Brain microvascular endothelial cell (primary cell): ENCODE data around the gene STRADB.

ENCODE experiments used
- DNase-seq: peaks from one replicate; pipeline ENCODE4 v3.0.0-alpha.2; 2020
- H3K27ac ChIP-seq: fragments of 250-450 bp; sonication (Bioruptor Pico); 2 replicates; pipeline ENCODE4 v1.5.1; 2020; ENCODE audit warnings: mild to moderate bottlenecking, moderate library complexity
- H3K27me3 ChIP-seq: fragments of 250-450 bp; sonication (Bioruptor Pico); replicated peaks from 2 replicates; pipeline ENCODE4 v1.5.1; 2020; ENCODE audit warnings: mild to moderate bottlenecking
- H3K36me3 ChIP-seq: fragments of 250-450 bp; sonication (Bioruptor Pico); replicated peaks from 2 replicates; pipeline ENCODE4 v1.5.1; 2020; ENCODE audit warnings: mild to moderate bottlenecking
- H3K4me3 ChIP-seq: 2 replicates; pipeline ENCODE4 v1.5.1; 2011; ENCODE audit warnings: low read depth, mild to moderate bottlenecking, control low read depth, low read length, moderate library complexity
- CTCF ChIP-seq: IDR thresholded peaks from 2 replicates; pipeline ENCODE4 v1.5.1; 2011; ENCODE audit warnings: low read depth, mild to moderate bottlenecking, moderate library complexity, low read length, control low read depth, inconsistent platforms; ENCODE audit errors: missing control alignments
- in situ Hi-C: cut with HindIII; loops from 2 replicates; pipeline ENCODE4 v1.10.0; 2017; ENCODE audit warnings: low sequenced_read_pairs, low pct_ligation_motif_present

Gene STRADB

DNA sequence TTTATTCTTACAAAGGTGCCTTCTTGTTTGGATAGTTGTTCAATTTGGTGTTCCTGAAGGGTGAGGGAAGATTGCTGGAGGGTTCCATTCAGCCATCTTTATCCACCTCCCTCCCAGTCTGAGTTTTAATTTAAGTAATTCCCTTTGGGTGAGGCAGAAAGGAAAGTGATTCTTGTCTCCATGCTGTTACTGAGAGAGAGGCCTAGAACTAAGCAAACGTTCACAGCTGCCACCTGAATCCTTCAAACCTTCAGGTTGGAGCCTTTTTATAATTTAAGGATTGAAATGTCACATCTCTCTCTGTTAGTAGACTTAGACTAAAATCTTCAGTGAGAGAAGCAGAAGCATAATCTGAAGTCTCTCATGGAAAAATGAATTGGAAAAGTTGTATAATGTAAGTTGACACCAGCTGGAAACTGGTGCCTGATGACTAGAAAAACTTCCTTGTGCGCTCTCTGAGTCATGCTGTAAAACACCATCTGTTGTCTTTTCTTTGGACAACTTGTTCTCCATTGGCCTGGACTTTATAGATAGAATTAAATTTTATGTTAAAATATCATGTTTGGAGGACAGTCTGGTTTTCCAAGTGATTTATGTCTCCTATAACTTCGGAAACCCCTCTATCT, 14.6 kb downstream of the STRADB start:
- in situ Hi-C loops = no loop called here
- Histone ChIP-seq H3K27me3 (no peaks in the 10 kb centered on the region), H3K4me3 (no peak overlapping the region), H3K27ac (peak overlapping the region; percentile 72), H3K36me3 (peaks cover 20% of the 10 kb centered on the region)
- DNase-seq = peak; percentile 73
- no peak for TF ChIP-seq CTCF

DNA sequence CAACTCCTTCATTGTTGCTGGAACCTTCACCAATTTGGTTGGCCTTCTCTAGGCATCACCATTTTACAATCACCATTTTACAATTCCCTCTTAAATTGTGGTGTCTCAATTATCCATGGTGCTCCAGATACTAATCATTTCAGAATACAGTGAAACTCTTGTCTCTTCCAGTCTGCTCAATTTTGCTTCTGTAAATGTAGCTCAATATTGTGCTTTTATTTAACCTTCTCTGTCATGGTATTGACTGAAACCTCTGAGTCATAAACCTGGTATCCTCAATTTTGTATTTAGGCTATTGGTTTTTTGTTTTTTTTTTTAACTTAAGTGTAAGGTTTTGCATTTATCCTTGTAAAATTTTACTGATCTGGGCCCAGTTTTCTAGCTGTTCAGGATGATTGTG, 16.1 kb downstream of the STRADB start:
- Histone ChIP-seq H3K27me3 (no peaks in the 10 kb centered on the region), H3K27ac (no peak overlapping the region), H3K4me3 (no peak overlapping the region), H3K36me3 (peaks cover 14% of the 10 kb centered on the region)
- no peak for DNase-seq
- in situ Hi-C loops = no loop called here
- no peak for TF ChIP-seq CTCF

DNA sequence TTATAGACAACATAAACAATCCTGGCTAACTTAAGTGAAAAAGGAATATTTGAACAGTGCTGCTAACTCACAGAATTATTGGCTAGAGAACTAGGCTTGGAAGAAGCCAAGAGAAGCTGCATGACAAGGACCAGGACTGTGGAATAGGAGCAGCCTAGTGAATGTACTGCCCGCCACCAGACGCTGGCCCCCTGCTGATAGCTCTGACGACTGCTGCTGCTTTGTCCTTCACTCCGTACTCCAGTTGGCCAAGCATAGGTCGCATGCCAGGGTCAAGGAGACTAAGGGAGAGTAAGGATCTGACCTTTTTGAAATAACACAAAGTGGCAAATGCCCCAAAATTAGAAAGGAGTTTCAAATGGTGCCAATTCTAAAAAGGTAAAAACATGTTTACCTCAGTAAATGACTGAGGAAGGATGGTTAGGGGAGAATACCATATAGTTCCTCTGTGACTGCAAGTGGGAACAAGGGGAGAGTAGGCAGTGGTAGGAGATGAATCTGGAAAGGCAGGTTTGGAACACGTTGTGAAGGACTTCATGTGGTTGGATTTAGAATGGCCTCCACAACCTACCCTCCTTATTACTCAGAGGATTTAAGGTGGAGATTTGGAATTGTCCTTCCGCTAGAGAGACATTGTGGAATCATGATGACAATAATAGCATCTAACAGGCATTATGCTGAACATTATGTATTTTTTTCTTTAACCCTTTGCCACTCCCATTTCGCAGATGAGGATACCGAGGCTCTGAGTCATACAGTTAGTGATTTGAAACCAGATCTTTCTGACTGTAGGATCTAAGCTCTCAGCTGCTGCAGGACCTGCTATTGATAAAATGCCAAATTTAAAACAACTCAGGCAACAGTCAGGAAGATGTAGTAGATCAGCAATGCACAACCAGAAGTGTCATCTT, 19.5 kb downstream of the STRADB start:
- no peaks in the 10 kb centered on the region for H3K27me3 ChIP-seq
- in situ Hi-C loops = no loop called here
- no peak overlapping the region for H3K4me3 ChIP-seq
- DNase-seq = peak; percentile 58
- H3K27ac ChIP-seq = peak overlapping the region; percentile 59
- peaks cover 13% of the 10 kb centered on the region for H3K36me3 ChIP-seq
- peak; percentile 19 for TF ChIP-seq CTCF

- H3K27me3 ChIP-seq = no peaks in the 10 kb centered on the region
- peaks cover 13% of the 10 kb centered on the region for H3K36me3 ChIP-seq
- peak overlapping the region; percentile 59 for H3K27ac ChIP-seq
- in situ Hi-C loops = no loop called here
- H3K4me3 ChIP-seq = no peak overlapping the region
- peak; percentile 4 for DNase-seq
- no peak for TF ChIP-seq CTCF
Observed at GRCh38 chr2:201471732-201472393, 20.3 kb downstream of the STRADB start.

DNA sequence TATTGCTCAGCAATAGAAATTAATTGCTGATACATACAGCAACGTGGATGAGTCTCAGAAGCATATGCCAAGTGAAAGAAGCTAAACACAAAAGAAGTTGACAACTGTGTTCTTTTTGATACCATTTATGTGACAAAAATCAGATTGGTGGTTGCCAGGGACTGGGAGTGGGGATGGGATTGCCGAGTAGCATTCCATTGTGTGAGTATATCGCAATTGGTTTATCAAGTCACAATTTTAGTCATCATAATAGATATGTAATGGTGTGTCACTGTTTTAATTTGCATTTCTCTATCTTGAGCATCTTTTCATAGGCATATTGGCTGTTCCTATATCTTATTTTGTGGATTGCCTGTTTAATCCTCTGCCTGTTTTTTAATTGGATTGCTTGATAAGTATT, 20.9 kb downstream of the STRADB start:
- Histone ChIP-seq H3K27ac (peak overlapping the region; percentile 59), H3K27me3 (no peaks in the 10 kb centered on the region), H3K36me3 (peaks cover 13% of the 10 kb centered on the region), H3K4me3 (no peak overlapping the region)
- peak; percentile 27 for DNase-seq
- in situ Hi-C loops = no loop called here
- no peak for TF ChIP-seq CTCF
